ENCODE results near the gene SLC37A2. TPM values are rescaled to one million over a fixed set of nuclear protein-coding genes. Genes with fewer than 3 reads are reported as not detected.

SLC37A2 gene
- total RNA-seq, 1 donor from 2014 or later, result 0.07 TPM

- H3K4me3 Mint-ChIP-seq, result no peak overlapping the region
- no peak for DNase-seq
- H3K4me1 Mint-ChIP-seq, result peaks cover 15% of the 10 kb centered on the region
- H3K27me3 Mint-ChIP-seq, result no peaks in the 10 kb centered on the region
- no peak overlapping the region for H3K27ac Mint-ChIP-seq
- H3K9me3 Mint-ChIP-seq, result no peaks in the 10 kb centered on the region
- intact Hi-C loops (cut with micrococcal nuclease), result no loop called here
- no peaks in the 10 kb centered on the region for H3K36me3 Mint-ChIP-seq (ENCODE audit: low read depth)
Observed at GRCh38 chr11:125074511-125075241, 11.6 kb downstream of the SLC37A2 start.

GRCh38 chr11:125075242-125075625 lies 12.1 kb downstream of the SLC37A2 start:
- peaks cover 10% of the 10 kb centered on the region for H3K4me1 Mint-ChIP-seq
- intact Hi-C loops (cut with micrococcal nuclease), result no loop called here
- no peaks in the 10 kb centered on the region for H3K27me3 Mint-ChIP-seq
- H3K27ac Mint-ChIP-seq, result no peak overlapping the region
- H3K36me3 Mint-ChIP-seq (ENCODE audit: low read depth), result no peaks in the 10 kb centered on the region
- H3K4me3 Mint-ChIP-seq, result no peak overlapping the region
- H3K9me3 Mint-ChIP-seq, result no peaks in the 10 kb centered on the region
- DNase-seq, result no peak

DNA sequence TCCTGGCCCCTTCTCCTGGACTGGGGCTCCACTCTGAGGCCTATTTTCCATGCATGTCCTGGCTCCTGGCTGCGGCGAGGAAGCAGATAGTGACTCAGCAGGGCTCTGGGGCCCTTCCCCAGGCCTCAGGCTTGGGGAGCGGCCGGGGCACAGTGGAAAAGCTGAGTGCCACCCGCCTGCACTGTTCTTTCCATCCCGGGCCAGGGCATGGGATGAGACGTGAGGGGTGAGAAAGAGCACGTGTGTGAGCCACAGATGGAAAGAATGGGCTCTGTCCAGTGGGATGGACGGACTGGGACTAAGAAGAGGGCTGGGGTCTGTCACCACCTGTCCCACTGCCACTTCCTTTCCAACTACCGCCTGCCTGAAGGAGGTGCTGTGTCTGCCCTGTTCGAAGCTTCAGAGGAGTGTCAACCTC lies 12.8 kb downstream of the SLC37A2 start:
- H3K4me3 Mint-ChIP-seq, result no peak overlapping the region
- no peak overlapping the region for H3K27ac Mint-ChIP-seq
- H3K9me3 Mint-ChIP-seq, result no peaks in the 10 kb centered on the region

GRCh38 chr11:125076378-125076945 lies 13.4 kb downstream of the SLC37A2 start:
- no peak overlapping the region for H3K4me3 Mint-ChIP-seq
- no peaks in the 10 kb centered on the region for H3K4me1 Mint-ChIP-seq
- intact Hi-C loops (cut with micrococcal nuclease), result no loop called here

More for the DNA sequence above, 12.8 kb downstream of the SLC37A2 start:
- Mint-ChIP-seq H3K4me1 (peaks cover 4% of the 10 kb centered on the region), H3K27me3 (no peaks in the 10 kb centered on the region), H3K36me3 (ENCODE audit: low read depth) (no peaks in the 10 kb centered on the region)
- intact Hi-C loops (cut with micrococcal nuclease), result no loop called here
- DNase-seq, result no peak

DNA sequence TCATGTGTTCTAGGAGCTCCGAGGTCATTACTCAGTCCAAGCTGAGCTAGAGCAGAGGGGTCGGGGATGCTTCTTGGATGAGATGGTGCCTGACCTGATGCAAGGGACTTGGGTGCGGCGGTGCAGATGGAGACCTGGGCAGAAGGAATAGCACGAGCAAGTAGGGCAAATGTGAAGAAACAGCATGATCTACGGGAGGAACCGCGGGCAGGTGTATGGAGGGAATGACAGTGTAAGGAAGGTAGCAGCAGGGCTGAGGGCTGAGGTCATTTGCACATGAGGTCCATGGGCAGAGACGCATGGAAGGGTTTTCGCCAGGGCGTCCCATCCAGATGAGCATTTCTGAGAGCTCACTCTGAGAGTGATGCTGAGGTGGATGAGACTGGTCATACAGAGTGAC lies 14.9 kb downstream of the SLC37A2 start:
- H3K27ac Mint-ChIP-seq, result no peak overlapping the region
- intact Hi-C loops (cut with micrococcal nuclease), result no loop called here
- H3K36me3 Mint-ChIP-seq (ENCODE audit: low read depth), result no peaks in the 10 kb centered on the region
- DNase-seq, result no peak
- H3K4me1 Mint-ChIP-seq, result no peaks in the 10 kb centered on the region
- no peaks in the 10 kb centered on the region for H3K9me3 Mint-ChIP-seq
- no peak overlapping the region for H3K4me3 Mint-ChIP-seq
- H3K27me3 Mint-ChIP-seq, result no peaks in the 10 kb centered on the region

More at GRCh38 chr11:125076378-125076945, 13.4 kb downstream of the SLC37A2 start:
- Mint-ChIP-seq H3K9me3 (no peaks in the 10 kb centered on the region), H3K27ac (no peak overlapping the region), H3K36me3 (ENCODE audit: low read depth) (no peaks in the 10 kb centered on the region), H3K27me3 (no peaks in the 10 kb centered on the region)
- no peak for DNase-seq

- Mint-ChIP-seq H3K9me3 (no peaks in the 10 kb centered on the region), H3K36me3 (ENCODE audit: low read depth) (no peaks in the 10 kb centered on the region), H3K4me1 (no peaks in the 10 kb centered on the region), H3K4me3 (no peak overlapping the region), H3K27me3 (no peaks in the 10 kb centered on the region), H3K27ac (no peak overlapping the region)
- no peak for DNase-seq
- intact Hi-C loops (cut with micrococcal nuclease), result no loop called here
Observed at GRCh38 chr11:125078516-125079140, 15.5 kb downstream of the SLC37A2 start.

- Mint-ChIP-seq H3K9me3 (no peaks in the 10 kb centered on the region), H3K36me3 (ENCODE audit: low read depth) (no peaks in the 10 kb centered on the region), H3K4me3 (no peak overlapping the region), H3K27ac (no peak overlapping the region), H3K4me1 (no peaks in the 10 kb centered on the region), H3K27me3 (no peaks in the 10 kb centered on the region)
- DNase-seq, result no peak
- intact Hi-C loops (cut with micrococcal nuclease), result no loop called here
Observed at GRCh38 chr11:125079151-125079877, 16.2 kb downstream of the SLC37A2 start.

DNA sequence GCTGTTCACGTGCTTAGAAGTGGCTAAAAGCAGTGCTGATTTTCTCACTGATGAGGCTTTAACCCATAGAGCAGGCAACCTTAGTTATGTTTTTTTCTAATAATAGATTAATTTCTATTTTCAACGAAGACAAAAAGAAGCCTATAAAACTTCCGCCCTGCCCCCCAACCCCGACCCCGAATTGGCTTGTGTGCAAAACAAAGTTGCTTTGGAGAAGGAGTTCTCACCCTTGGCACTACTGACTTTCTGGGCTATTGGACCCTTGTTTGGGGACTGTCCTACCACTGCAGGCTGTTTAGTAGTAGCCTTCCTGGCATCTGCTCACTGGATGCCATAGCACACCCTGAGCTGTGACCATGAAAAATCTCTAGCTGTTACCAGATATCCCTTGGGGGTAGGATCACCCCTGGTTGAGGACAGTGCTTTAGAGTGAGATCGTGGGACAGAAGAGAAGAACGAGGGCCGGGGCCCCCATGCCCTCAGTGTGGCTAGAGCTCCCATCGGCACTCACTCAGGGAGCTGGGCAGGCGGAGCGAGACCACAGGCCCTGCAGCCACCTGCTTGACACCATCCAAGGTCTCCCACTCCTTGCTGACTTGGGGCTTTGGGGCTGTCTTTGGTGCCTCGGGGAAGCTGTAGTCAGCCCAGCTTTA lies 16.9 kb downstream of the SLC37A2 start:
- H3K36me3 Mint-ChIP-seq (ENCODE audit: low read depth), result no peaks in the 10 kb centered on the region
- intact Hi-C loops (cut with micrococcal nuclease), result no loop called here
- no peaks in the 10 kb centered on the region for H3K9me3 Mint-ChIP-seq
- DNase-seq, result no peak
- H3K27ac Mint-ChIP-seq, result no peak overlapping the region
- H3K27me3 Mint-ChIP-seq, result no peaks in the 10 kb centered on the region
- no peaks in the 10 kb centered on the region for H3K4me1 Mint-ChIP-seq
- no peak overlapping the region for H3K4me3 Mint-ChIP-seq

DNA sequence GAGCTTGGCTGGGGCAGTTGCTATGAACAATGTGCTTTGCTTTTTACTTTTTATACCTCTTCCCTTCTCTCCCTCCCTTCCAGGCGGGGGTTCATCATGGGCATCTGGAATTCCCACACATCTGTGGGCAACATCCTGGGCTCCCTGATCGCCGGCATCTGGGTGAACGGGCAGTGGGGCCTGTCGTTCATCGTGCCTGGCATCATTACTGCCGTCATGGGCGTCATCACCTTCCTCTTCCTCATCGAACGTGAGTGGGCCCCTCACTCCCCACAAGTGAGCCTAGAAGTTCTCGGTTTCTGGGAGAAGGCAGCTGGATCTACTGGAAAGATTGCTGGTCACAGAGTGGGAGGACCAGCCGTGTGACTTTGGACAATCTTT lies 17.4 kb downstream of the SLC37A2 start:
- Mint-ChIP-seq H3K9me3 (no peaks in the 10 kb centered on the region), H3K4me3 (no peak overlapping the region), H3K36me3 (ENCODE audit: low read depth) (no peaks in the 10 kb centered on the region), H3K27ac (no peak overlapping the region), H3K4me1 (no peaks in the 10 kb centered on the region), H3K27me3 (no peaks in the 10 kb centered on the region)
- intact Hi-C loops (cut with micrococcal nuclease), result no loop called here
- no peak for DNase-seq

- H3K9me3 Mint-ChIP-seq, result no peaks in the 10 kb centered on the region
- H3K36me3 Mint-ChIP-seq (ENCODE audit: low read depth), result no peaks in the 10 kb centered on the region
- intact Hi-C loops (cut with micrococcal nuclease), result no loop called here
- no peaks in the 10 kb centered on the region for H3K27me3 Mint-ChIP-seq
- no peak for DNase-seq
- H3K4me1 Mint-ChIP-seq, result no peaks in the 10 kb centered on the region
- H3K27ac Mint-ChIP-seq, result no peak overlapping the region
- no peak overlapping the region for H3K4me3 Mint-ChIP-seq
Observed at GRCh38 chr11:125081098-125081798, 18.1 kb downstream of the SLC37A2 start.

DNA sequence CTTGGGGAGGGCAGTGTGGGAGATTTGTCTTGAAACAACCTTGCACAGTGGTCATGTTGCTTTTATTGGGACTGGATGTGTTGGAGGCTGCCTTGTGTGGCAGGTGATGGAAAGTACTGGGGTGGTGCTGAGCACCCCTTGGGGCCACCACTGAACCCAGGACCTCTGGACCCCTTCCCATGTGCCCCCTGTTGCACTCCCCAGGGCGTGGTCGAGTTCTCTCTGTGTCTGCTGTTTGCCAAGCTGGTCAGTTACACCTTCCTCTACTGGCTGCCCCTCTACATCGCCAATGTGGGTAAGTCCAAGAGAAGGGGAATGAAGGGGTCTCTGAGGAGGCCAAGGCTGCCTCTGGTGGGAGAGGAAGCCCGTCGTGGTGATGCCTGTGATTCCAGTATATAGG lies 18.9 kb downstream of the SLC37A2 start:
- Mint-ChIP-seq H3K27ac (no peak overlapping the region), H3K27me3 (no peaks in the 10 kb centered on the region), H3K36me3 (ENCODE audit: low read depth) (no peaks in the 10 kb centered on the region), H3K9me3 (no peaks in the 10 kb centered on the region), H3K4me1 (no peaks in the 10 kb centered on the region), H3K4me3 (no peak overlapping the region)
- intact Hi-C loops (cut with micrococcal nuclease), result no loop called here
- DNase-seq, result no peak

DNA sequence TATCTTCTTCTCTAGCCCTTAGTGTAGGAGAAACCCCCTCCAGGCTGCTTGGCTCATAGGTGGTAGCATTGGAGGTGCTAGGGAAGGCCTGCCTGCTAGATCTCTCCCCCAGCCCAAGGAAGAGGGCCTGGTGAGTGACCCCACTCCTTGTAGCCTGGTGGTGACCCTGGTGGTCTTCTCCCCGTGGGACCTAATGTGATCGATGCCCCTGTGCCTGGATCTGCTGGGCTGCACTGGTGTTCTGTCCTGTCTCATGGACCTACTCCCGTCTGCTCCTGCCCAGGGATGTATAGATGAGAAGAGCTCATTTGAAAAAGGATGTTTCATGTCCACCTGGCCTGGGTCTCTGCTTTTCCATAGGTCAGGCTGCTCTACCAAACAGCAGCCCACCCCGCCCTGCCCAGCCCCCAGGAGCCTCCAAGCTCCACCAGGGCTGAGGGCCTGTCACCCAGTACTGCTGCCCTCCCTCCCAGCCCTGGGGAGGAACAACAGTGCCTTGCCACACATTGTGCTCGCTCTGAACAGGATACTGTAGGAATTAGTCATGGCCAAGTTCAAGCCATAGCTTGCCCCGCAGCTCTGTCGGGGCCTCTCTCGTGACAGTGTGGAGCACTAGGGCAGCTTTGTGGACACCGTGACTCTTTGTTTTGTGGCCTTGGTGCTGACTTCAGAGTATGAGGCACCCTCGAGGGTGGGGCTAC lies 19.7 kb downstream of the SLC37A2 start:
- H3K27me3 Mint-ChIP-seq, result no peaks in the 10 kb centered on the region
- H3K36me3 Mint-ChIP-seq (ENCODE audit: low read depth), result no peaks in the 10 kb centered on the region

More for the DNA sequence above, 19.7 kb downstream of the SLC37A2 start:
- no peaks in the 10 kb centered on the region for H3K9me3 Mint-ChIP-seq
- no peak for DNase-seq
- intact Hi-C loops (cut with micrococcal nuclease), result no loop called here
- no peaks in the 10 kb centered on the region for H3K4me1 Mint-ChIP-seq
- H3K4me3 Mint-ChIP-seq, result no peak overlapping the region
- H3K27ac Mint-ChIP-seq, result no peak overlapping the region
